Measurements from ENCODE around the gene COX6A1. TPM values are rescaled to one million over a fixed set of nuclear protein-coding genes. Genes with fewer than 3 reads are reported as not detected.

COX6A1 gene
- total RNA-seq, 1 donor from 2014 or later: 362 TPM

GRCh38 chr12:120413901-120414695 is 23.8 kb upstream of the COX6A1 start:
- Mint-ChIP-seq H3K27ac (no peak overlapping the region), H3K9me3 (no peaks in the 10 kb centered on the region), H3K36me3 (ENCODE audit: low read depth) (no peaks in the 10 kb centered on the region), H3K4me3 (no peak overlapping the region), H3K27me3 (peaks cover 2% of the 10 kb centered on the region), H3K4me1 (no peaks in the 10 kb centered on the region)
- intact Hi-C loops (cut with micrococcal nuclease): no loop called here
- no peak for DNase-seq

- intact Hi-C loops (cut with micrococcal nuclease): no loop called here
- peaks cover 2% of the 10 kb centered on the region for H3K27me3 Mint-ChIP-seq
- no peak overlapping the region for H3K4me3 Mint-ChIP-seq
- H3K9me3 Mint-ChIP-seq: no peaks in the 10 kb centered on the region
- H3K4me1 Mint-ChIP-seq: no peaks in the 10 kb centered on the region
- H3K36me3 Mint-ChIP-seq (ENCODE audit: low read depth): no peaks in the 10 kb centered on the region
- no peak for DNase-seq
- H3K27ac Mint-ChIP-seq: no peak overlapping the region
These were observed 21.3 kb upstream of the COX6A1 start for GRCh38 chr12:120416490-120417216.

- no peak overlapping the region for H3K27ac Mint-ChIP-seq
- no peaks in the 10 kb centered on the region for H3K4me1 Mint-ChIP-seq
- H3K36me3 Mint-ChIP-seq (ENCODE audit: low read depth): no peaks in the 10 kb centered on the region
- H3K27me3 Mint-ChIP-seq: peaks cover 2% of the 10 kb centered on the region
- H3K4me3 Mint-ChIP-seq: no peak overlapping the region
- intact Hi-C loops (cut with micrococcal nuclease): no loop called here
- DNase-seq: no peak
- no peaks in the 10 kb centered on the region for H3K9me3 Mint-ChIP-seq
These were observed 19.9 kb upstream of the COX6A1 start for GRCh38 chr12:120417917-120418580.

GRCh38 chr12:120421701-120422100 is 16.2 kb upstream of the COX6A1 start:
- Mint-ChIP-seq H3K4me1 (no peaks in the 10 kb centered on the region), H3K27me3 (peaks cover 3% of the 10 kb centered on the region), H3K36me3 (ENCODE audit: low read depth) (no peaks in the 10 kb centered on the region), H3K9me3 (no peaks in the 10 kb centered on the region), H3K4me3 (no peak overlapping the region), H3K27ac (no peak overlapping the region)
- intact Hi-C loops (cut with micrococcal nuclease): no loop called here
- DNase-seq: no peak

- Mint-ChIP-seq H3K27ac (no peak overlapping the region), H3K36me3 (ENCODE audit: low read depth) (no peaks in the 10 kb centered on the region), H3K9me3 (no peaks in the 10 kb centered on the region), H3K4me1 (no peaks in the 10 kb centered on the region), H3K4me3 (no peak overlapping the region), H3K27me3 (peaks cover 2% of the 10 kb centered on the region)
- intact Hi-C loops (cut with micrococcal nuclease): no loop called here
- DNase-seq: no peak
These were observed 14.9 kb upstream of the COX6A1 start for GRCh38 chr12:120422892-120423456.

- H3K9me3 Mint-ChIP-seq: no peaks in the 10 kb centered on the region
- no peaks in the 10 kb centered on the region for H3K36me3 Mint-ChIP-seq (ENCODE audit: low read depth)
- H3K27me3 Mint-ChIP-seq: peaks cover 5% of the 10 kb centered on the region
- intact Hi-C loops (cut with micrococcal nuclease): no loop called here
- H3K4me3 Mint-ChIP-seq: no peak overlapping the region
- DNase-seq: no peak
- H3K4me1 Mint-ChIP-seq: peaks cover 3% of the 10 kb centered on the region
- no peak overlapping the region for H3K27ac Mint-ChIP-seq
These were observed 12.1 kb upstream of the COX6A1 start for GRCh38 chr12:120425797-120426196.

GRCh38 chr12:120428597-120429229 is 9.2 kb upstream of the COX6A1 start:
- H3K9me3 Mint-ChIP-seq: no peaks in the 10 kb centered on the region
- H3K27me3 Mint-ChIP-seq: peaks cover 5% of the 10 kb centered on the region
- intact Hi-C loops (cut with micrococcal nuclease): no loop called here
- no peak overlapping the region for H3K4me3 Mint-ChIP-seq
- peaks cover 8% of the 10 kb centered on the region for H3K4me1 Mint-ChIP-seq
- no peak for DNase-seq
- no peak overlapping the region for H3K27ac Mint-ChIP-seq
- H3K36me3 Mint-ChIP-seq (ENCODE audit: low read depth): no peaks in the 10 kb centered on the region

- Mint-ChIP-seq H3K36me3 (ENCODE audit: low read depth) (no peaks in the 10 kb centered on the region), H3K4me1 (peaks cover 8% of the 10 kb centered on the region), H3K4me3 (no peak overlapping the region), H3K27me3 (peaks cover 5% of the 10 kb centered on the region), H3K27ac (no peak overlapping the region), H3K9me3 (no peaks in the 10 kb centered on the region)
- no peak for DNase-seq
- intact Hi-C loops (cut with micrococcal nuclease): no loop called here
These were observed 8.5 kb upstream of the COX6A1 start for GRCh38 chr12:120429368-120429767.

- Mint-ChIP-seq H3K27me3 (peaks cover 7% of the 10 kb centered on the region), H3K9me3 (no peaks in the 10 kb centered on the region), H3K27ac (no peak overlapping the region), H3K4me1 (peaks cover 15% of the 10 kb centered on the region), H3K4me3 (no peak overlapping the region), H3K36me3 (ENCODE audit: low read depth) (peaks cover 4% of the 10 kb centered on the region)
- DNase-seq: no peak
- intact Hi-C loops (cut with micrococcal nuclease): loop anchor here (10.0 kb wide), 1 partner anchor 208 kb away; no protein-coding TSS in a partner anchor
These were observed 5.0 kb upstream of the COX6A1 start for GRCh38 chr12:120432772-120433525.

GRCh38 chr12:120438495-120439198 is 734 bp downstream of the COX6A1 start:
- H3K27me3 Mint-ChIP-seq: peaks cover 4% of the 10 kb centered on the region
- peaks cover 20% of the 10 kb centered on the region for H3K4me1 Mint-ChIP-seq
- DNase-seq: peak; percentile 62
- H3K27ac Mint-ChIP-seq: peak overlapping the region; percentile 94
- no peaks in the 10 kb centered on the region for H3K9me3 Mint-ChIP-seq
- H3K4me3 Mint-ChIP-seq: peak overlapping the region; percentile 89
- peaks cover 39% of the 10 kb centered on the region for H3K36me3 Mint-ChIP-seq (ENCODE audit: low read depth)
- intact Hi-C loops (cut with micrococcal nuclease): loop anchor here (1.0 to 10.0 kb wide), 7 partner anchors 30 to 249 kb away; partner anchors contain the start of genes COQ5, DYNLL1 and MLEC

- H3K4me3 Mint-ChIP-seq: peak overlapping the region; percentile 62
- H3K27ac Mint-ChIP-seq: no peak overlapping the region
- intact Hi-C loops (cut with micrococcal nuclease): loop anchor here (1.0 to 10.0 kb wide), 6 partner anchors 29 to 248 kb away; partner anchors contain the start of genes COQ5, DYNLL1 and MLEC
- peaks cover 4% of the 10 kb centered on the region for H3K27me3 Mint-ChIP-seq
- H3K36me3 Mint-ChIP-seq (ENCODE audit: low read depth): peaks cover 48% of the 10 kb centered on the region
- no peaks in the 10 kb centered on the region for H3K9me3 Mint-ChIP-seq
- peak; percentile 90 for DNase-seq
- peaks cover 24% of the 10 kb centered on the region for H3K4me1 Mint-ChIP-seq
These were observed 1.8 kb downstream of the COX6A1 start for GRCh38 chr12:120439646-120440247.

GRCh38 chr12:120444676-120445075 is 6.8 kb downstream of the COX6A1 start:
- no peak for DNase-seq
- intact Hi-C loops (cut with micrococcal nuclease): no loop called here
- Mint-ChIP-seq H3K36me3 (ENCODE audit: low read depth) (peaks cover 63% of the 10 kb centered on the region), H3K27me3 (peaks cover 2% of the 10 kb centered on the region), H3K4me1 (peaks cover 32% of the 10 kb centered on the region), H3K27ac (peak overlapping the region; percentile 100), H3K4me3 (peak overlapping the region; percentile 99), H3K9me3 (no peaks in the 10 kb centered on the region)
